Liver (tissue), 9 donors: ENCODE data around the gene MPRIP. TPM values are rescaled to one million over a fixed set of nuclear protein-coding genes. Genes with fewer than 3 reads are reported as not detected.

ENCODE experiments used
- DNase-seq: peaks from one replicate; pipeline ENCODE4 v3.0.0-alpha.2; 2017; ENCODE audit warnings: low spot score
- H3K27ac ChIP-seq, 2 donors: one replicate each; pipeline ENCODE4 v1.7.0; 2013; ENCODE audit warnings: inconsistent platforms in 2 of 2, low read length in 2 of 2, control low read depth in 1 of 2, low read depth in 1 of 2, mild to moderate bottlenecking in 1 of 2
- H3K27me3 ChIP-seq, 4 donors: one replicate each; pipeline versions ENCODE4 v1.6.1 to v1.7.0; 2013; ENCODE audit warnings: low read length in 3 of 4, inconsistent platforms in 1 of 4, mild to moderate bottlenecking in 1 of 4, moderate library complexity in 1 of 4; ENCODE audit not compliant: control insufficient read depth in 4 of 4, insufficient read depth in 4 of 4
- H3K36me3 ChIP-seq, 4 donors: one replicate each; pipeline versions ENCODE4 v1.6.1 to v1.7.0; 2013; ENCODE audit warnings: low read length in 3 of 4, mild to moderate bottlenecking in 3 of 4, low read depth in 1 of 4, moderate library complexity in 1 of 4; ENCODE audit not compliant: control insufficient read depth in 4 of 4, insufficient read depth in 3 of 4
- H3K4me1 ChIP-seq, 4 donors: one replicate each; pipeline versions ENCODE4 v1.6.1 to v1.7.0; 2013; ENCODE audit warnings: low read length in 3 of 4, mild to moderate bottlenecking in 3 of 4, moderate library complexity in 1 of 4; ENCODE audit not compliant: control insufficient read depth in 4 of 4, insufficient read depth in 4 of 4
- H3K4me3 ChIP-seq, 3 donors: one replicate each; pipeline versions ENCODE4 v1.6.1 to v1.7.0; 2013; ENCODE audit warnings: low read length in 3 of 3, control low read depth in 1 of 3, low read depth in 1 of 3, mild to moderate bottlenecking in 1 of 3
- H3K9ac ChIP-seq, 2 donors: one replicate each; pipeline ENCODE4 v1.7.0; 2013; ENCODE audit warnings: low read length in 2 of 2, mild to moderate bottlenecking in 2 of 2, moderate library complexity in 2 of 2, control low read depth in 1 of 2, low read depth in 1 of 2
- H3K9me3 ChIP-seq, 4 donors: one replicate each; pipeline versions ENCODE4 v1.6.1 to v1.7.0; 2013; ENCODE audit warnings: low read length in 3 of 4; ENCODE audit not compliant: control insufficient read depth in 4 of 4
- EGR1 ChIP-seq, 2 donors: IDR thresholded peaks; 2 replicates each; pipeline ENCODE4 v1.6.1; 2016 to 2018; ENCODE audit warnings: antibody characterized with exemption in 2 of 2, low read depth in 2 of 2
- FOXA1 ChIP-seq: IDR thresholded peaks from 2 replicates; pipeline ENCODE4 v1.6.1; 2016; ENCODE audit warnings: antibody characterized with exemption
- FOXA2 ChIP-seq: IDR thresholded peaks from 2 replicates; pipeline ENCODE4 v1.6.1; 2016; ENCODE audit warnings: antibody characterized with exemption
- GABPA ChIP-seq, 2 donors: IDR thresholded peaks in 1 of 2; conservative IDR thresholded peaks in 1 of 2; 2 replicates each; pipeline ENCODE4 v1.6.1; 2016; ENCODE audit warnings: antibody characterized with exemption in 2 of 2, mild to moderate bottlenecking in 1 of 2, moderate library complexity in 1 of 2
- HNF4A ChIP-seq, 2 donors: conservative IDR thresholded peaks; 2 replicates each; pipeline ENCODE4 v1.6.1; 2016; ENCODE audit warnings: antibody characterized with exemption in 2 of 2, mild to moderate bottlenecking in 2 of 2
- HNF4G ChIP-seq: IDR thresholded peaks from 2 replicates; pipeline ENCODE4 v1.6.1; 2016; ENCODE audit warnings: antibody characterized with exemption
- JUND ChIP-seq, 2 donors: IDR thresholded peaks; 2 replicates each; pipeline ENCODE4 v1.6.1; 2016; ENCODE audit warnings: antibody characterized with exemption in 2 of 2
- NR2F2 ChIP-seq: IDR thresholded peaks from 2 replicates; pipeline ENCODE4 v1.6.1; 2016; ENCODE audit warnings: antibody characterized with exemption
- RAD21 ChIP-seq, 2 donors: IDR thresholded peaks; 2 replicates each; pipeline ENCODE4 v1.6.1; 2016; ENCODE audit warnings: antibody characterized with exemption in 2 of 2, mild to moderate bottlenecking in 2 of 2
- RXRA ChIP-seq, 2 donors: IDR thresholded peaks; 2 replicates each; pipeline ENCODE4 v1.6.1; 2017 to 2018; ENCODE audit warnings: antibody characterized with exemption in 2 of 2, mild to moderate bottlenecking in 1 of 2
- SP1 ChIP-seq: IDR thresholded peaks from 2 replicates; pipeline ENCODE4 v1.6.1; 2018; ENCODE audit warnings: antibody characterized with exemption, mild to moderate bottlenecking
- TAF1 ChIP-seq: conservative IDR thresholded peaks from 2 replicates; pipeline ENCODE4 v1.6.1; 2016; ENCODE audit warnings: antibody characterized with exemption, mild to moderate bottlenecking
- YY1 ChIP-seq: IDR thresholded peaks from 2 replicates; pipeline ENCODE4 v1.6.1; 2016; ENCODE audit warnings: antibody characterized with exemption, mild to moderate bottlenecking
- WGBS: extraction: QIAGEN DNeasy Blood & Tissue Kit; methylation state at CpG from one replicate; pipeline ENCODE4 v1.1.7; 2013; 5-methylcytosine and 5-hydroxymethylcytosine counted together
- polyA plus RNA-seq, 2 donors: library from polyadenylated mRNA; stranded (reverse) in 1 of 2; unstranded in 1 of 2; fragments of 200-250 nt in 1 of 2; fragments of >200 nt in 1 of 2; fragmentation: Nextera tagmentation in 1 of 2; extraction: Ambion mirVana in 1 of 2; gene quantifications; one replicate each; pipeline versions ENCODE4 v1.2.1 to v1.2.3, GENCODE V29; 2013 to 2015
- total RNA-seq, 2 donors: library from RNA; depleted of rRNA; stranded (reverse); fragments of >200 nt; gene quantifications; one replicate each; pipeline ENCODE4 v1.2.3, GENCODE V29; 2014
- TF ChIP-seq, protein P1 (sequence below): IDR thresholded peaks from 2 replicates; pipeline ENCODE4 v1.6.1; 2016; ENCODE audit warnings: antibody characterized with exemption, mild to moderate bottlenecking
- TF ChIP-seq, protein P2 (sequence below): IDR thresholded peaks from 2 replicates; pipeline ENCODE4 v1.6.1; 2016; ENCODE audit warnings: antibody characterized with exemption
- TF ChIP-seq, protein P3 (sequence below): IDR thresholded peaks from 2 replicates; pipeline ENCODE4 v1.6.1; 2016; ENCODE audit warnings: antibody characterized with exemption
- TF ChIP-seq, protein P4 (sequence below): IDR thresholded peaks from 2 replicates; pipeline ENCODE4 v1.6.1; 2016; ENCODE audit warnings: antibody characterized with exemption
- TF ChIP-seq, protein P5 (sequence below): fragments of 150-350 bp; IDR thresholded peaks from 2 replicates; pipeline ENCODE4 v1.5.1; 2017; ENCODE audit warnings: improper control_type of control experiment, low read depth, low read length; ENCODE audit not compliant: missing input control
- donor health status: healthy.
- donor health status: healthy.
- donor health status: healthy.
- donor health status: healthy.
- donor health status: healthy.

Gene MPRIP
- total and polyA plus RNA-seq, 4 donors, result 21.2 to 61.9 (median 34.7) TPM

DNA sequence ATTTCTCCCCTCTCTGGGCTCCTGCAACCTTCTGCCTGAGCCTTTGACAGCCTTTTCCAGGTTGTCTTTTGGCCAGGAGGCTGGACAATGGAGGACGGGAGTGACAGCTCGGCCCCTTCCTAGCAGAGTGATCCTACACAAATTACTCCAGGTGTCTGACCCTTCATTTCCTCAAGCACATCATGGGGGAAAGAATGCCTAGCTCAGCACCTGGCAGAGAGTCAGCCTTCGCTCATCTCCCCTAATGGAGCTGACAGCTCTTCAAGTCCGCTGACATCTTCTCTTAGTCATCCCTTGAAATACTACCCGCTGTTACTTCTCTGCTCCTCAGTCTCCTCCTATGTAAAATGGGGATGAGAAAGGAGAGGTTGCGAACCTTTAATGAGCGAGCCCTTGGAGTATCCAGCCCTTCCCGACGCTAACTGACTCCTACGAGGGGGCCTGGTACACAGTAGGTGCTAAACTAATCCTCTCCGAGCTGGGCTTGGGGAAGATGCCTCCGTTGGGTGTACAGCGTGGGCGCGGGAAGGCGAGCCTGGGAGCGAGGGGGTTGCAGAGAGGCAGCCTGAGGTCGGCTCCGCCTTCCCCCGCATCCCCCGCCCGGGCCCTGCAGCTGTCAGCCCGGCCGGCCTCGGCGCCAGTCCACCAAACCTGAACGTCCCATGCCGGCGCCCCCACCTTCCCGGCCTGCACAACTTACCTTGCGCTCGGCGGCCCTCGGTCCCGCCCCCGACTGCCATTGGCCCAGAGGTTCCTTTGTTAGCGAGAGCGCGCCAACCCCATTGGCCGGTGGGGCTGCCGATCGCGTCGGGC, 480 bp upstream of the MPRIP start:
- Histone ChIP-seq H3K9me3 (no peaks in the 10 kb centered on the region), H3K4me3 (peak overlapping the region; percentile 4 to 62 (median 62)), H3K4me1 (peaks cover 12 to 41% (median 36%) of the 10 kb centered on the region in 4 donors), H3K9ac (peak overlapping the region in 1 of 2 donors; percentile 33), H3K36me3 (no peaks in the 10 kb centered on the region), H3K27ac (peak overlapping the region; percentile 26 to 58), H3K27me3 (no peaks in the 10 kb centered on the region)
- peak; percentile 98 for DNase-seq
- TF ChIP-seq TAF1, result no peak
- TF ChIP-seq, protein P1, sequence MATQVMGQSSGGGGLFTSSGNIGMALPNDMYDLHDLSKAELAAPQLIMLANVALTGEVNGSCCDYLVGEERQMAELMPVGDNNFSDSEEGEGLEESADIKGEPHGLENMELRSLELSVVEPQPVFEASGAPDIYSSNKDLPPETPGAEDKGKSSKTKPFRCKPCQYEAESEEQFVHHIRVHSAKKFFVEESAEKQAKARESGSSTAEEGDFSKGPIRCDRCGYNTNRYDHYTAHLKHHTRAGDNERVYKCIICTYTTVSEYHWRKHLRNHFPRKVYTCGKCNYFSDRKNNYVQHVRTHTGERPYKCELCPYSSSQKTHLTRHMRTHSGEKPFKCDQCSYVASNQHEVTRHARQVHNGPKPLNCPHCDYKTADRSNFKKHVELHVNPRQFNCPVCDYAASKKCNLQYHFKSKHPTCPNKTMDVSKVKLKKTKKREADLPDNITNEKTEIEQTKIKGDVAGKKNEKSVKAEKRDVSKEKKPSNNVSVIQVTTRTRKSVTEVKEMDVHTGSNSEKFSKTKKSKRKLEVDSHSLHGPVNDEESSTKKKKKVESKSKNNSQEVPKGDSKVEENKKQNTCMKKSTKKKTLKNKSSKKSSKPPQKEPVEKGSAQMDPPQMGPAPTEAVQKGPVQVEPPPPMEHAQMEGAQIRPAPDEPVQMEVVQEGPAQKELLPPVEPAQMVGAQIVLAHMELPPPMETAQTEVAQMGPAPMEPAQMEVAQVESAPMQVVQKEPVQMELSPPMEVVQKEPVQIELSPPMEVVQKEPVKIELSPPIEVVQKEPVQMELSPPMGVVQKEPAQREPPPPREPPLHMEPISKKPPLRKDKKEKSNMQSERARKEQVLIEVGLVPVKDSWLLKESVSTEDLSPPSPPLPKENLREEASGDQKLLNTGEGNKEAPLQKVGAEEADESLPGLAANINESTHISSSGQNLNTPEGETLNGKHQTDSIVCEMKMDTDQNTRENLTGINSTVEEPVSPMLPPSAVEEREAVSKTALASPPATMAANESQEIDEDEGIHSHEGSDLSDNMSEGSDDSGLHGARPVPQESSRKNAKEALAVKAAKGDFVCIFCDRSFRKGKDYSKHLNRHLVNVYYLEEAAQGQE, result no peak
- TF ChIP-seq HNF4G, result no peak
- TF ChIP-seq SP1, result peak; percentile 89
- peak; percentile 40 for TF ChIP-seq YY1
- no peak for TF ChIP-seq NR2F2
- TF ChIP-seq RAD21 (IDR thresholded peaks at IDR 0.05), result peak in 1 of 2 donors; percentile 33
- no peak for TF ChIP-seq FOXA2
- no peak for TF ChIP-seq JUND (IDR thresholded peaks at IDR 0.05)
- TF ChIP-seq, protein P2, sequence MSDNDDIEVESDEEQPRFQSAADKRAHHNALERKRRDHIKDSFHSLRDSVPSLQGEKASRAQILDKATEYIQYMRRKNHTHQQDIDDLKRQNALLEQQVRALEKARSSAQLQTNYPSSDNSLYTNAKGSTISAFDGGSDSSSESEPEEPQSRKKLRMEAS, result no peak
- TF ChIP-seq, protein P3, sequence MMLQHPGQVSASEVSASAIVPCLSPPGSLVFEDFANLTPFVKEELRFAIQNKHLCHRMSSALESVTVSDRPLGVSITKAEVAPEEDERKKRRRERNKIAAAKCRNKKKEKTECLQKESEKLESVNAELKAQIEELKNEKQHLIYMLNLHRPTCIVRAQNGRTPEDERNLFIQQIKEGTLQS, result no peak
- TF ChIP-seq EGR1 (IDR thresholded peaks at IDR 0.05; ENCODE audit: low read depth in 2 of 2), result peak in 1 of 2 donors; percentile 13
- TF ChIP-seq, protein P4, sequence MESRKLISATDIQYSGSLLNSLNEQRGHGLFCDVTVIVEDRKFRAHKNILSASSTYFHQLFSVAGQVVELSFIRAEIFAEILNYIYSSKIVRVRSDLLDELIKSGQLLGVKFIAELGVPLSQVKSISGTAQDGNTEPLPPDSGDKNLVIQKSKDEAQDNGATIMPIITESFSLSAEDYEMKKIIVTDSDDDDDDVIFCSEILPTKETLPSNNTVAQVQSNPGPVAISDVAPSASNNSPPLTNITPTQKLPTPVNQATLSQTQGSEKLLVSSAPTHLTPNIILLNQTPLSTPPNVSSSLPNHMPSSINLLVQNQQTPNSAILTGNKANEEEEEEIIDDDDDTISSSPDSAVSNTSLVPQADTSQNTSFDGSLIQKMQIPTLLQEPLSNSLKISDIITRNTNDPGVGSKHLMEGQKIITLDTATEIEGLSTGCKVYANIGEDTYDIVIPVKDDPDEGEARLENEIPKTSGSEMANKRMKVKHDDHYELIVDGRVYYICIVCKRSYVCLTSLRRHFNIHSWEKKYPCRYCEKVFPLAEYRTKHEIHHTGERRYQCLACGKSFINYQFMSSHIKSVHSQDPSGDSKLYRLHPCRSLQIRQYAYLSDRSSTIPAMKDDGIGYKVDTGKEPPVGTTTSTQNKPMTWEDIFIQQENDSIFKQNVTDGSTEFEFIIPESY, result no peak
- TF ChIP-seq FOXA1, result no peak
- TF ChIP-seq GABPA (IDR thresholded peaks at IDR 0.05 in 1 of 2, conservative IDR thresholded peaks at IDR 0.05 in 1 of 2), result no peak
- peak; percentile 14 to 30 for TF ChIP-seq RXRA (IDR thresholded peaks at IDR 0.05)
- TF ChIP-seq, protein P5, sequence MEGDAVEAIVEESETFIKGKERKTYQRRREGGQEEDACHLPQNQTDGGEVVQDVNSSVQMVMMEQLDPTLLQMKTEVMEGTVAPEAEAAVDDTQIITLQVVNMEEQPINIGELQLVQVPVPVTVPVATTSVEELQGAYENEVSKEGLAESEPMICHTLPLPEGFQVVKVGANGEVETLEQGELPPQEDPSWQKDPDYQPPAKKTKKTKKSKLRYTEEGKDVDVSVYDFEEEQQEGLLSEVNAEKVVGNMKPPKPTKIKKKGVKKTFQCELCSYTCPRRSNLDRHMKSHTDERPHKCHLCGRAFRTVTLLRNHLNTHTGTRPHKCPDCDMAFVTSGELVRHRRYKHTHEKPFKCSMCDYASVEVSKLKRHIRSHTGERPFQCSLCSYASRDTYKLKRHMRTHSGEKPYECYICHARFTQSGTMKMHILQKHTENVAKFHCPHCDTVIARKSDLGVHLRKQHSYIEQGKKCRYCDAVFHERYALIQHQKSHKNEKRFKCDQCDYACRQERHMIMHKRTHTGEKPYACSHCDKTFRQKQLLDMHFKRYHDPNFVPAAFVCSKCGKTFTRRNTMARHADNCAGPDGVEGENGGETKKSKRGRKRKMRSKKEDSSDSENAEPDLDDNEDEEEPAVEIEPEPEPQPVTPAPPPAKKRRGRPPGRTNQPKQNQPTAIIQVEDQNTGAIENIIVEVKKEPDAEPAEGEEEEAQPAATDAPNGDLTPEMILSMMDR, result no peak
- no peak for TF ChIP-seq HNF4A (conservative IDR thresholded peaks at IDR 0.05)
- 10% methylated on average over 44 of the region's 44 CpGs for WGBS
